Mucosa of rectum (tissue), 2 donors: ENCODE data around the gene FGF19.

ENCODE experiments used
- H3K27ac ChIP-seq, 2 donors: one replicate each; pipeline ENCODE4 v1.7.0; 2013; ENCODE audit warnings: inconsistent platforms in 2 of 2, low read depth in 2 of 2, low read length in 2 of 2
- H3K27me3 ChIP-seq, 2 donors: one replicate each; pipeline ENCODE4 v1.7.0; 2013; ENCODE audit warnings: low read length in 2 of 2; ENCODE audit not compliant: control insufficient read depth in 2 of 2, insufficient read depth in 2 of 2
- H3K36me3 ChIP-seq, 2 donors: one replicate each; pipeline ENCODE4 v1.7.0; 2013; ENCODE audit warnings: low read length in 2 of 2; ENCODE audit not compliant: control insufficient read depth in 2 of 2, insufficient read depth in 2 of 2
- H3K4me1 ChIP-seq, 2 donors: one replicate each; pipeline ENCODE4 v1.7.0; 2013; ENCODE audit warnings: low read length in 2 of 2, mild to moderate bottlenecking in 1 of 2; ENCODE audit not compliant: control insufficient read depth in 2 of 2, insufficient read depth in 2 of 2
- H3K4me3 ChIP-seq, 2 donors: one replicate each; pipeline ENCODE4 v1.7.0; 2013; ENCODE audit warnings: low read length in 2 of 2
- H3K9ac ChIP-seq, 2 donors: one replicate each; pipeline ENCODE4 v1.7.0; 2013; ENCODE audit warnings: low read length in 2 of 2, low read depth in 1 of 2, mild to moderate bottlenecking in 1 of 2
- H3K9me3 ChIP-seq, 2 donors: one replicate each; pipeline ENCODE4 v1.7.0; 2013; ENCODE audit warnings: low read length in 2 of 2; ENCODE audit not compliant: control insufficient read depth in 2 of 2
- donor health status: healthy.
- donor health status: Normal muscosa, but diverticular disease.

Gene FGF19

DNA sequence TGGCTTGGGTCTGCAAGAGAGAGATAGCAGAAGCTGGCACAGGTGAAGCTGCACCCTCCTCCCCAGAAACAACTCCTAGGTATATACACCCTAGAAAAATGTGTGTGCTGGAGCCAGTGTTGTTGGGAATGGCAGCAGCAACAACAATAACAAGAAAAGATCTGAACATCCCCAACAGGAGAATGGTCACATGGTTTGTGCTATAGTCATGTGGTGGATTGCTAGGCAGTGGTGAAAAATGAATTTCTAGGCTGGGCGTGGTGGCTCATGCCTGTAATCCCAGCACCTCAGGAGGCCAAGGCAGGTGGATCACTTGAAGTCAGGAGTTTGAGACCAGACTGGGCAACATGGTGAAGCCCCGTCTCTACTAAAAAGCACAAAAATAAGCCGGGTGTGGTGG, 31.0 kb upstream of the FGF19 start:
- H3K9me3 ChIP-seq: no peaks in the 10 kb centered on the region
- no peak overlapping the region for H3K4me3 ChIP-seq
- H3K36me3 ChIP-seq: no peaks in the 10 kb centered on the region
- H3K27me3 ChIP-seq: peaks cover 0 to 4% of the 10 kb centered on the region in 2 donors
- H3K9ac ChIP-seq: no peak overlapping the region
- H3K27ac ChIP-seq: no peak overlapping the region
- H3K4me1 ChIP-seq: no peaks in the 10 kb centered on the region

DNA sequence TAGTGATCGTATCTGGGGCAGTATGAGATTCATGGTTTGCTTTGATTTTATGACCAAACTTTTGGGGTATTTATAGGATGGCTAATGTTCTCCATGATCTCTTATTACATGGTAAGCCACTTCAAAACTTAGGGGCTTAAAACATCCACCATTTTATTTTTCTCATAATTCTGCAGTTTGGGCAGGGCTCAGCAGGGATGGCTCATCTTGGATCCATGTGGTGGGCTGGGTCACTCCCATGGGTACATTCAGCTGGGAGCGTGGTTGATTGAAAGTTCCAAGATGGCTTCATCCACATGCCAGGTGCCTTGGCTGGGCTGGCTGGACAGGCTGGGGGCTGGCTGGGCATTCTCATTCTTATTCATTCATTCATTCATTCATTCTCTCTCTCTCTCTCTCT, 30.5 kb upstream of the FGF19 start:
- Histone ChIP-seq H3K27me3 (peaks cover 0 to 4% of the 10 kb centered on the region in 2 donors), H3K9me3 (no peaks in the 10 kb centered on the region), H3K9ac (no peak overlapping the region), H3K36me3 (no peaks in the 10 kb centered on the region), H3K4me3 (no peak overlapping the region), H3K4me1 (no peaks in the 10 kb centered on the region), H3K27ac (no peak overlapping the region)

DNA sequence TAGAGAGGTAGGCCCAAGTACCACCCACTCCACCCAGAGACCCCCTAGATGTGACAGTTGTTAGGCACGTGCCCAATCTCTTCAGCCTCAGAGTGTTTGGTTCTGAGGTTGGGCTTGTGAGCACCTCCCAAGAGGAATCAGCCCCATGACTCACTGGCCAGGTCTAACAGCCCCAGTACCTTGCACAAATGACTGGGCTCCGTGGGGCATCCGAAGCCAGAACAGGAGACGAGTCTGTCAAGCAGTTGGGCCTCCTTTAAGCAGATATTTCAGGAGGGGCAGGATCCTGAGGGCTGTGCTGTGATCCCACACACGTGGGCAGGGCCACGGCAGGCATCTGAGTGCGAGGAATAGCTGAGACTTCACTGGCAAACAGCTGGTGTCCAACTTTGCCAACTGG, 29.1 kb upstream of the FGF19 start:
- Histone ChIP-seq H3K27ac (no peak overlapping the region), H3K9ac (no peak overlapping the region), H3K27me3 (peaks cover 0 to 7% of the 10 kb centered on the region in 2 donors), H3K4me1 (no peaks in the 10 kb centered on the region), H3K9me3 (no peaks in the 10 kb centered on the region), H3K36me3 (no peaks in the 10 kb centered on the region), H3K4me3 (no peak overlapping the region)

DNA sequence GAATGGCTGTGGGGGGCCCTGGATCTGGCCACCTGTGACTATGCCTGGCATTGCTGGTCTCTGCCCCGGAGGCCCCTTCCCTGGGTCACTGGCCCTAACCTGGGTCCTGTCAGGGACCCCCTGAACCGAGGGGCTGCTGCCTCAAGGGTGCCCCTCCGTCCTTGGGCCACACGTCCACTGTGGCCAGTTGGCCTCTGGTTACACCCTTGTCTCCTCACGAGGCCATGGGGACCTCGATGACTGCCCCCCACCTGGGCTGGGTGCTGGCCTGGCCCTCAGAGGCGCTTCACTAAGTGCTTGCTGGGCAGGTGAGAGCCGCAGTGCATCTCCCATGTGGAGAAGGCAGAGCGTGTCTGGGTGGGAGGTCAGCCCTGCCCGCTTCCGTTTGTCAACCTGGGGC, 27.3 kb upstream of the FGF19 start:
- H3K9ac ChIP-seq: no peak overlapping the region
- no peaks in the 10 kb centered on the region for H3K4me1 ChIP-seq
- no peaks in the 10 kb centered on the region for H3K9me3 ChIP-seq
- no peak overlapping the region for H3K4me3 ChIP-seq
- H3K27ac ChIP-seq: no peak overlapping the region
- H3K36me3 ChIP-seq: no peaks in the 10 kb centered on the region
- peaks cover 7 to 8% of the 10 kb centered on the region in 2 donors for H3K27me3 ChIP-seq

DNA sequence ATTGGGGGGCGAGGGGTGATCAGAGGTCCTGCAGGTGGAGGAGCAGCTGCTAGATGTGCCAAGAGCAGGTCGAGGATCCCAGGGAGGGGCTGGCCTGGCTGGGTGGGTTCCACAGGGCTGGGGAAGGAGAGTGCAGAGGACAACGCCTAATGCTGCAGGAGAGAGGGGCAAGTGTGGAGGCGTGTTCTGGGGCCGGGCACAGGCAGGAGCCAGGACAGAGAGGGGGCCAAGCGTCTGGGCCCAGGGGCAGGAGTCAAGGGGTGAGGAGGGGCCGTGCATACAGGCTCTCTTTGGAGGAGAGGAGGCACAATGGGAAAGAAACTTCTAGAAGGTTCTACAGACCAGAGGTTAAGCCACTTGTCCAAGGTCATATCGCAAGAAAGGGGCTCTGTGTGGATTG, 26.7 kb upstream of the FGF19 start:
- Histone ChIP-seq H3K27ac (no peak overlapping the region), H3K27me3 (peaks cover 7 to 8% of the 10 kb centered on the region in 2 donors), H3K4me3 (no peak overlapping the region), H3K9me3 (no peaks in the 10 kb centered on the region), H3K9ac (no peak overlapping the region), H3K4me1 (no peaks in the 10 kb centered on the region), H3K36me3 (no peaks in the 10 kb centered on the region)

DNA sequence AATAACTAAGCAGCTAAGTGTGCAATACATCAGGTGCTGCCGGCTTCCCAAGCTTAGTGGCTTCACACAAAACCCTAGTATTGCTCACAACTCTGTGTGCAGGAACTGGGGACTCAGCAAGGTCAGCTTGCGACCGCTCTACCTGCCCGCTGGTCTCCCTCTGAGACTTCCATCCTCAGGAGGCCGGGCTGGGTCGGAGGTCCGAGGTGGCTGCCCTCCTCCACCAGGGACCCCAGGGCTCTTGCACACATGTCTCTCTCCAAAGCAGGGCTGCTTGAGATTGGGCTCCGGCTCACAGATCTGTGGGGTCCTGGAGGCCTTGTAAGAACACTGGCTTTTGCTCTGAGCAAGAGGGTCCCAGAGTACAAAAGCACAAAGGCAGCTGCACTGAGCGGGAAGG, 25.4 kb upstream of the FGF19 start:
- Histone ChIP-seq H3K9me3 (no peaks in the 10 kb centered on the region), H3K4me3 (no peak overlapping the region), H3K9ac (no peak overlapping the region), H3K27ac (no peak overlapping the region), H3K36me3 (no peaks in the 10 kb centered on the region), H3K4me1 (no peaks in the 10 kb centered on the region), H3K27me3 (peaks cover 7 to 8% of the 10 kb centered on the region in 2 donors)

DNA sequence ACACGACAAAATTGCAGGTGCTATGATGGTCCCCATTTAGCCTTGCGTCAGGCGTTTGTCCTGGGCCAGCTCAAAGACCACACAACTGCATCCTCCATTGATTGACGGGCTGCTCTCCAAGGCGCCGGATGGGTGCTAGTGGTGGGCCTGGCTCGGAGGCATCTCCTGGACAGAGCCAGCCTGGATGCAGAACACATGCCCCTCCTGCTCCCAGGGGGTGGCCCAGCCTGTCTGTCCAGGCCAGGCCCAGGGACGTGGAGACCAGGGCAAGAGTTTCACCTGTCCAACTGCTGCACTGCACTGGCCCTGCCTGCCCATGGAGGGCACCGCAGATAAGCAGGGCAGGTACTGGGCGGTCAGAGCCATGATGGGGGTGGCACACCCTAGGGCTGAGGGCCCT, 23.4 kb upstream of the FGF19 start:
- Histone ChIP-seq H3K9ac (no peak overlapping the region), H3K9me3 (no peaks in the 10 kb centered on the region), H3K4me1 (no peaks in the 10 kb centered on the region), H3K4me3 (no peak overlapping the region), H3K27me3 (peaks cover 9% of the 10 kb centered on the region in 2 donors), H3K36me3 (no peaks in the 10 kb centered on the region), H3K27ac (no peak overlapping the region)

DNA sequence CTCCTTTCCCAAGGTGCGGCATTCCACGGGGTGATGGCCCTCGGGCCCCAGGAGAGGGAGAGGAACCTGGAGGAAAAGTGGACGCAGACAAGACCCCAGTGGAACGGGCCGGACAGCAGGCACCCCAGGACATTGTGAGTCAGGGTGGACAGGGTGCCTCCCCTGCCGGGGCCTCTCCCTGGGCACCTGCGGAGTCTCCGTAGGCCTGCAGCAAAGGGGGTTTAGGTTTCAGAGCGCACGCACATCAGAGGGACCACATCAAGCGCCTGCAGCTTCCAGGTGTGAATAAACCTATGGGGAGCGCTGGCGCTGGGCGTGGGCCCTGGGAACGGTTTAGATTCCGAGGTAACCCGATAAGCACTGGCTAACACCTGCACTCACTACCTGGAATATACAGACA, 22.7 kb upstream of the FGF19 start:
- Histone ChIP-seq H3K36me3 (no peaks in the 10 kb centered on the region), H3K4me1 (peaks cover 0 to 2% of the 10 kb centered on the region in 2 donors), H3K4me3 (no peak overlapping the region), H3K27ac (no peak overlapping the region), H3K27me3 (peaks cover 12% of the 10 kb centered on the region in 2 donors), H3K9ac (no peak overlapping the region), H3K9me3 (no peaks in the 10 kb centered on the region)

DNA sequence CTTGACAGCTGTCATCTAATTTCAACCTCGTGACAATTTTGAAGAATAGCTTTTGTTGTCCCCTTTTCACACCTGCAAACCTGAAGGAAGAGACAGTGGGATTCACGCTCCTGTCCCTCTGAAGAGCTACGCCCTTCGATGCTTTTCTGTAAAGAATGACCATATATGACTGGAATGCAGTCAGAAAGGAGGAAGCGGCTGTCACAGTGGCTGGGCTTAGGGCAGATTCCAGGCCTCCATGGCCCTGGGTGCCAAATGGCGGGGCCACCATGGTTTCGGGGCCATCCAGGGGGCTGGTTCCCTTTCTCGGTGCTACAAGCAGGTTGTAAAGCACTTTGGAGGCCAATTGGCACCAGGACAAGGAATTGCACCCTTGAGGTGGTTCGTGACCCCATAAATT, 22.2 kb upstream of the FGF19 start:
- H3K9me3 ChIP-seq: no peaks in the 10 kb centered on the region
- peaks cover 0 to 4% of the 10 kb centered on the region in 2 donors for H3K4me1 ChIP-seq
- H3K4me3 ChIP-seq: no peak overlapping the region
- H3K9ac ChIP-seq: no peak overlapping the region
- peaks cover 12% of the 10 kb centered on the region in 2 donors for H3K27me3 ChIP-seq
- H3K36me3 ChIP-seq: no peaks in the 10 kb centered on the region
- no peak overlapping the region for H3K27ac ChIP-seq

DNA sequence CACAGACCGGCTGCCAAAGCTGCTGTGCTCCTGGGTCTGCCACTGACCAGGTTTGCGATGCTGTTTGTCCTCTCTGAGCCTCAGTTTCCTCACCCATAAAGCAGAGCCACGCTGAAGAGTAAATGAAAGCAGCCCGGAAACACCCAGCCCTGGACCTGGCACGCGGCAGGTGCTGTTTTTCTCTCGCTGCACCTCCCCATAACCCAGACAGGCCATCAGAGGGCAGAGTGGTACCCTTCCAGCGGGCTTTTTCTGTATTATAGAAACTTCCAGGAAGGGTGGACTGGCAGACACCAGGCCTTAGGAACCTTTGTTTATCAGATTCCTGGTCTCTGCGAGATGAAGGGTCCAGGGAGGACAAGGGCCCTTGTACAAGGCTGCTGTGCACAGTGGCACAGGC, 17.9 kb upstream of the FGF19 start:
- Histone ChIP-seq H3K4me3 (no peak overlapping the region), H3K9me3 (no peaks in the 10 kb centered on the region), H3K36me3 (no peaks in the 10 kb centered on the region), H3K9ac (no peak overlapping the region), H3K27ac (no peak overlapping the region), H3K27me3 (peaks cover 11 to 28% of the 10 kb centered on the region in 2 donors), H3K4me1 (peaks cover 0 to 4% of the 10 kb centered on the region in 2 donors)

DNA sequence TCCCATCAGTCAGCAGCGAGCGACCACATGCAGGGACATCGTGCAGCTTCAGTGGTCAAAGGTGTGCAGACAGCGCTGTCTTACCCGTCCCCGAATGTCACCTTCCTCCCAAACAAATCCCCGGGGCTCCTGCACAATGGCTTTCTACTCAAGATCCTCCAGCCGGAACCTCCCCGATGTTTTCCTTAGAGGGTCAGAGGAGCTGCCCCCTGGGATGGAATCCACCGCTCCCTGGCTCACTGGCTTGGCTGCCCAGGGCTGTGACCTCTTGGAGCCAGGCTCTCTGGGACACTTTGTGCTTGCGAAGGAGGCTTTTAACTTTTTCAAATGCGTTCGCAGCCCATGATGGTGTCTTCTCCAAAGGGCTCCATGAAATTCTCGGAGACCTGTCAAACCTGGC, 17.3 kb upstream of the FGF19 start:
- Histone ChIP-seq H3K27me3 (peaks cover 8 to 28% of the 10 kb centered on the region in 2 donors), H3K4me3 (no peak overlapping the region), H3K27ac (no peak overlapping the region), H3K9ac (no peak overlapping the region), H3K4me1 (peaks cover 0 to 4% of the 10 kb centered on the region in 2 donors), H3K9me3 (no peaks in the 10 kb centered on the region), H3K36me3 (no peaks in the 10 kb centered on the region)
